Prostate gland (tissue), 2 donors: ENCODE data around the gene JARID2.
A peak's percentile ranks its signal among the peaks of the same experiment; 100 is the strongest.

ENCODE experiments used
- CTCF ChIP-seq, 4 experiments: fragments of 200-600 bp in 2 of 4; fragments of 450-650 bp in 2 of 4; sonication (generic) in 2 of 4; IDR thresholded peaks; 1 replicate in 3 of 4; 2 replicates in 1 of 4; pipeline ENCODE4 v1.5.1; 2016 to 2019; ENCODE audit warnings: antibody characterized with exemption in 4 of 4, mild to moderate bottlenecking in 2 of 4, moderate library complexity in 2 of 4
- POLR2AphosphoS5 ChIP-seq: sonication (generic); formaldehyde crosslinking; IDR thresholded peaks from one replicate; pipeline ENCODE4 v1.6.1; 2017; ENCODE audit warnings: antibody characterized with exemption

DNA sequence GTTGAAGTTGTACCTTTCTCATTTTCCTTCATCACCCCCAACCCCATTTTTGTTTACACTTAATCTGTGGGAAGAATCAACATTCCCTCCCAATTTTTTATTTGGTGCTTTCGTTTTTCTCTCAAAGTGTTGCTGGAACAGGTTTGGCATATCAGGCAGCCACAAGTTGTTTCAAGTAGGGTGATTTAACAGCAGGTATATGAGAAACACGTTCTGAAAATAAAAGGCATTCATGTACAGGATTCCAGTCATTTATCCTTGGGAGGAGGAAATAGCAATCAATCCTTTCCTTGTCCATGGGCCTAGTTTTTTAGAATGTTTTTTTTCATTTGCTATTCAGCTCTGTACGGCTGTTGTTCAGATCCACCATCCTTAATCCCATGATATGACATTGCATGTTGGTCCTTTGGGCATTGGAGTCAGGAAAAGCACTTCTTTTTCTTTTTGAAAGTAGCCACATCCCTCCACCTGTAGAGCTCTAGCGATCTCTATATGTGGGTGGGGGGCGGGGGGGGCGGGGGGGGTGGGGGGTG, 120.2 kb downstream of the JARID2 start:
- peak; percentile 20 for TF ChIP-seq POLR2AphosphoS5
- TF ChIP-seq CTCF (IDR thresholded peaks at IDR 0.05), result no peak
